Measurements from ENCODE around the gene CIDEA.

The CIDEA gene

DNA sequence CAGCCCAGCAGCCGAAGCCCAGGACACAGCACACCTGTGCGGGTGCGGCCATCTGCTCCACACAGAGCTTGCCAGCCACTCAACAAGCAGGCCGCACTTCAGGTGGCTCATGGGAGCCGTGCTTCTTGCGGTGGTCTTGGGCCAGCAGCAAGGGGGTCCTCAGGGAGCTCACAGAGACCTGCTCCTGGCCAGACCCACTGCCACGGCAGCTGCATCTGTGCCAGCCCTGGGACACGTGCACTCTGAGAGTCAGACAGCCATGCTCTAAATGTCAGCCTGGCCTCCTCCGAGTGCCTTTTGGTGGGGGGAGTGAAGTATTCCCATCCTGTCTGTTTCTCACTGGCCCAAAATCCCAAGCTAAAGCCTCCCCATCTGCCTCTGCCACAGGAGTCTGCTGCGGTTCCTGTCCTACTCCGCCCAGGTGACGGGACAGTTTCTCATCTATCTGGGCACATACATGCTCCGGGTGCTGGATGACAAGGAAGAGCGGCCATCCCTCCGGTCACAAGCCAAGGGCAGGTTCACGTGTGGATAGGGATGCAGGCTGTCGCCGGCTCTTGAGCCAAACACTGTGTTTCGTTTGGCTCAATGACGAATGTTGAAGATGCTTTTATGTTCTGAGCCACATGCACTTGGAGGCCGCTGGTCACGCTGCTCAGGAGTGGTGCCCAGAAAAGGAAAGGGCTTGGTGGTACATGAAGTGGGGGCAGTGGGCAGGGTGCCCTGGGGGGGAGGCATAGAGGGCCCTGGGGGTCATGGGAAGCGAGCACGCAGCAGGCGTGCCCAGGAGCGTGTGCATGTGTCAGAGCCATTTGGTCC is 22.8 kb downstream of the CIDEA start:
- DNase-seq: no peak

DNA sequence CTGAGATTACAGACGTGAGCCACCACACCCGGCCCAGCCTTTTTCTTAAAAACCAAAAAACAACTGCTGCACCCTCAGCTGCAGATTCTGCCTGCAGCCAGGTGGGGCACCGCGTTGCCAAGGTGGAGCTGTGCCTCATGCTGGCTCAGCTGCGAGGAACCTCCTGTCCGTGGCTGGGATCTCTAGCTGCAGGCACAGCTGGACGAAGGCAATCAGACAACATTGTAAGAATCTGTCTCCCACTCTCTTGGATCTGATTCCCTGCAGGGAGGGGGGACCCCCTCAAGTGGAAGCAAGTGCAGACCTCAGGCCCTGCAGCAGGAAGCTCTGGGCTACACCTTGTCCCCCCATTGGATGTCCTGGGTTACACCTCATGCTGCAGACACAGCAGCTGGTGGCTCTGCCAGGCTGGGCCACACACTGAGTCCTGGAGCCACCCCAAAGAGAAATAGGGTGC is 24.1 kb downstream of the CIDEA start:
- DNase-seq: peak; percentile 68

DNA sequence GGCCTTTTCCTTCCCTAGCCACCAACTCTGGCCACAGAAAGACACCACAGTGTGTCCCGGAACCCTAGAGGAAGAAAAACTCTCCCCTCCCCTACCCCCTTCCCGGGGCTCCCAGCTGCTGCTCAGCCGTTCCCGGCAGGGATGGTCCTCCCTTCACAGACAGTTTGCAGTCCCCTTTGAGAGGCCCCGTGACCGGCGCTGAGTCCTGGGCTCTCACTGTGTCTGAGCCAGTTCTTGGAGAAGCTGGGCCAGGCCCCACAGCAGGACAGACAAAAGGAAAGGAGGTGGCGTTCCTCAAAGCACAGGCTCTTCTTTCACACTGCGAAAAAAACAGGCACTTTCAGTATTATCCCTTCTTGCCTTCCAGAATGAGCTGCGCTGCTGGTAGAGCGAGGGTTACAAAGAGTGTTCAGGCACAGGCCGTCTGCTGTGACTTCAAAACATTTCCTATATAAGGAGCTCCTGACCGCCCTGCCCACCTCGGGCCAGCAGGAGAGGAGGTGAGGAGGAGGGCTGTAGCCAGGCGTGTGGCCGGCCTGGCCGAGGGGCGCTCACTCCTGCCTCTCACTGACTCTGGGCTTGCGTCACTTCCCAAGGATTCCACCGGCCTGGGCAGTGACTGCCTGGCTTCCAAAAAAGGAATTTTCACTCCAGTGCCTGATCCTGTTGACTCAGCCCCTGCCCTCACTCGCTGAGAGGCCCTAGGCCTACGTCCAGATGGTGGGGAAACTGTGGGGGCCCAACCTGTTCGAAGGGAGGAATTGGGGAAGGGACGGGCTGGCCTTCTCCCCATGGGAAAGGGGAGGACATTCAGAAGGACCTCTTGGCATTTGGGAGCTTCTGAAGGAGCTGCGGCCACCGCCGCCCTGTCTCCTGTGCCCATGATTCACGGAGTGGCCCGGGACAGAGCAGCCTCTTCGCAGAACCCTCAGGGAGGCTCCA is 24.9 kb downstream of the CIDEA start:
- DNase-seq: peak; percentile 80

DNA sequence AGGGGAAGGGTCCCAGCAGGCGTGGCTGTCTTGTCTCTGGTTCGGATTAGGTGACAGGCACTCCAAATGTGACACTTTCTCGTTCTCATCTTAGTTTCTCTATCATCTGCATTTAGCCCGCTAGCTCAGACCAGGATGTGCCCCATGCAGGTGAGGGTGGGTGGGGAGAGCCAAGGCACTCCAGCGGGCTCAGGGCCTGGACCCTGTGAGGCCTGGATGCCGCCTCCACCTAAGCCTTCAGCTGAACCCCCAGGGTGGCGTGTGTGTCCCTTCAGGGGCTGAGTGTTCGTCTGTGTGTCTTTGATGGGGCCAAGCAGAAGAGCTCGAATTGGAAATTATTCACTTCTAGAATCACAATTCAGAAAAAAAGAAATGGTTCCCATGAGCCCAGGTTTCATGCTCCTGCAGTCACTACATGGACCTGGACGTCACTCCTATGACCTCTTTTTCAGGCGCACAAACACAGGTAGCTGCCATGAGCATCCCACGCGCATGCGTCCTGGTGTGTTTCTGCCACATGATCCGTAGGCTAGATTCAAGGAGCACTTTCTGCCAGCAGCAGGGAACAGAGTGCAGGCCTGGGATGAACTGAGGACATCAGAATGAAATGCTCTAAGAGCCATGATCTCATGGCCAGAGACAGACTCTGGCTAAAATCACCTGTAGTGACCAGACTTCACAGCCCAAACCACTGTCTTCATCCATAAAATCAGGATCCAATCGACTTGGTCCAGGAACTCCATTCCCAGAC is 25.8 kb downstream of the CIDEA start:
- DNase-seq: no peak

DNA sequence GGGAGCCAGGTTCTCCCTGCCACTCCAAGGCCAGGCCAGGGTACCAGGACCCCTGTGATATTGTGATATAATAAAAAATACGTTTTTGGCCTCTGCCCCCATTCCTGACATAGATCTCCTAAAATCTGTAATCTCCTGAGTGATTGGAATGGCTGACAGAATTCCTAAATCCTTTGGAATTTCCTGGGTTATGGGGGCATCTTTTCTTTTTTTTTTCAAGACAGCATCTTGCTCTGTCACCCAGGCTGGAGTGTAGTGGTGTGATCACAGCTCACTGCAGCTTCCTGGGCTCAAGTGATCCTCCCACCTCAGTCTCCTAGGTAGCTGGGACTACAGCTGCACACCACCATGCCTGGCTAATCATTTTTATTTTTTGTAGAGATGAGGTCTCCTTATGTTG is 27.7 kb downstream of the CIDEA start:
- no peak for DNase-seq

DNA sequence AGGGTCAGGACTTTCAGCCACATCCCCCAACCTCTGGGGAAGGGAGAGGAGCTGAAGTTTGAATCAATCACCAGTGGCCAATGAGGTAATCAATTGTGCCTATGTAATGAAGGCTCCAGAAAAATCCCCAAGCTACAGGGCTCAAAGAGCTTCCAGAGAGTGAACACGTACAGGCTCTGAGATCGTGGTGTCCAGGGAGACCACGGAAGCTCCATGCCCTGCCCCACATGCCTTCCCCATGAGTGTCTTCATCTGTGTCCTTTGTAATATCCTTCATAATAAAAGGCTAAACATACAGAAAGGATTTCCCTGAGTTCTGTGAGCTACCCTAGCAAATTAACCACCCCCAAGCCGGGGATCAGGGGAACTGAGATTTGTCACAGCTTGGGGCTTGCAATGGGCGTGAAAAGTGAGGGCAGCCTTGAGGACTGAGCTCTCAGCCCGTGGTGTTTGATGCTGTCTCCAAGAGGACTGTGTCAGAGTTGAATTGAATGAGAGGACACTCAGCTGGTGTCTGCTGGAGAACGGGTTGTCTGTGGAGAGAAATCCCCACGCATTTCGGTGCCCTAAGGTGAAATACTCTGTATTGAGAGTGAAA is 28.4 kb downstream of the CIDEA start:
- DNase-seq: no peak

DNA sequence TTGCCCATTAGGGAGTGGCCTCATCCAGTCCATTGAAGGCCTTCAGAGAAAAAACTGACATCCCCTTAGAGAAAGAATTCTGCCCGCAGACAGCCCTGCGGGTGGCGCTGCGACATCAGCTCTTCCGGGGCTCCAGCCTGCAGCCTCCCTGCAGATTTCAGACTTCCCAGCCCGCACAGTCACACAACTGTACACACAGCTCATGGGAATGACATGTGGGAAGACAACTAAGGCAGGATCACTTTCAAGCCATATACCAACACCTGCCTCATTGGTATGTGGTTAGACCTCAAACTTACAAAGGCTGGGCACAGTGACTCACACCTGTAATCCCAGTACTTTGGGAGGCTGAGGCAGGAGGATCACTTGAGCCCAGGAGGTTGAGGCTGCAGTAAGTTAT is 29.1 kb downstream of the CIDEA start:
- DNase-seq: peak; percentile 78

DNA sequence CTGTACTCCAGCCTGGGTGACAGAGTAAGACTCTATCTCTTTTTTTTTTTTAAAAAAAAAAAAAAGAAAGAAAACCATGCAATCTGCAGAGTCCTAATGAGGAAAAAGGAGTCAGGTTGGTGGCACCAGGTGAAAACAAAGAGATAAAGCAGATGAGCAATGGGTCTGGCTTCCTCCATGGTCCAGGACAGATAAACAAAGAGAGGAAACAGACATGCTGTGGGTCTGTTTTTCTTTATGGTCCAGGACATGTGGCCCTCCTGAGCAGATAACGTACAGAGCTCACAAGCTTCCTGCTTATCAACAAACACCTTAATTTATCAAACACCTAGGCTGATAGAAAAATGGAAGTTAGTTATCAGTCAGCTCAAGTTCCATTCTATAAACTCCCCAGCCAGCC is 29.5 kb downstream of the CIDEA start:
- no peak for DNase-seq

DNA sequence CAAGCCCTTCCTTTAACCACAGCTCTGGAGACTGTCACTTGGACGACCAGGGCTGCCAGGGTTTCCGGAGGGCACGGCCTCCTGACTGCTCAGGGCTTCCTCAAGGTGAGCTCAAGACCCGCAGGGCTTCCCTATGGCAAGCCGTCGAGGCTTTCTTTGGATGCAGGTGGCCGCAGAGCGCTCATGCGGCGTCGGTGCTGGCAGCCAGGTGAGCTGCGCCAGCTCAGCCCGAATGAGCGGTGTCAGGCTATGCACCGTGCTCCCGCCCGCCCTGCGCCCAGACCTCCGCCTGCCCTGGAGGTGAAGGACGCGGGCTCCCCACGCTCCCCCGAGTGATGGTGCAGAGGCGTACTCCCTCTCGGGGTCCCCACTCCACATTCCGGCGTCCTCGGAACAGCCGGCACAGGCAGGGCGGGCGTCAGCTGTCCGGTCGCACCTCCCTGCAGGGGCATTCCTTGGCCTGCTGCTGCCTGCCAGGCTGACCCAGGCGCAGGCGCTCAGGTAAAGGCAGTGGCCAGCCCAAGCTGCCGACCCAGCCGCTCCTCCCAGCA is 33.0 kb downstream of the CIDEA start:
- no peak for DNase-seq

DNA sequence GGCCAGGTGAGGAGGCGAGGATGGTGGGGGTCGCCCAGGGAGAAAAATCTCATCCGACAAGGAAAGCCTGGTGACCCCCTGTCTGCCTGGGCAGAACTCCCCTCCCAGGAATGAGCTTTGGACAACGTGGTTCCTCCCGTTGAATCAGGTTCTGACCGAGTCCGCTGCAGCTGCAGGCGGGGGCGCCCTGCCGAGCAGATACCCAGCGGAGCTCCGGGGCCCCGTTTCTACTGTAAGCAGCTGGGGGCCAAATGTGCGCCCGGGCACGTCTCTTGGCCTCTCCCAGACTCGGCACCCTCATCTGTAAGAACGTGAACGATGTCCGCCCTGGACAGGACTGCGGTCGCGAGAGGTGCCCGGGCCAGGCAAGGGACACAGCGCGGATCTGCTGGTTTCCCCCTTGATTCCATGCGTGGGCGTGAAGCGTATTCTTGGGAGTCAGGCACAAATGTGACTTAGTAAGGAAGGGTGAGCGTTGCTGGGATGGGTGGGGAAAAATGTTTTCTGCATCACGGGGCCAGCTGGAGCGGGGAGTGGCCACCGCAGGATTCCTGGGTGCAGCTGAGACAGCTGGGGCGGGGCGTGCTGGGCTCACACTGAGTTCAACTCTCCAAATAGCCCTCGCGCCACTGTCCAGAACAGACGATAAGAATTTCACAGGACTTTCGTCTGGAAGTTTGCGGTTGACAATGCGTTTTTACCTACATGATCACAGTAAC is 33.7 kb downstream of the CIDEA start:
- DNase-seq: peak; percentile 67

DNA sequence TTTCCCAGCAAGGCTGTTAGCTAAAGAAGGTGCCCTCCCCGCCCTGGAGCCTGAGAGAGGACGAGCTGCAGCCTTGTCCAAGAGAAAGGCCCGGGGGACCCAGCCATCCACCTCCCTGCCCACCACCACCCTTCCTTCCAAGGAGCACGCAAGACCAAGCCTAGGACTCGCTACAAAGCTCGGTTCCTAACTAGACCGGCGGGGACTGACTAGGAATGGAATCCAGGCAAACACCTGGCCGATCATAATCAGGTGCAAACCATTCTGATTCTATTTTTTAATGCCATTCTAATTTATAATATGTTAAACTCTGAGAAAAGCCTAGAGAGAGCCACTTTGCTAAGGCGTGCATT is 34.2 kb downstream of the CIDEA start:
- no peak for DNase-seq

DNA sequence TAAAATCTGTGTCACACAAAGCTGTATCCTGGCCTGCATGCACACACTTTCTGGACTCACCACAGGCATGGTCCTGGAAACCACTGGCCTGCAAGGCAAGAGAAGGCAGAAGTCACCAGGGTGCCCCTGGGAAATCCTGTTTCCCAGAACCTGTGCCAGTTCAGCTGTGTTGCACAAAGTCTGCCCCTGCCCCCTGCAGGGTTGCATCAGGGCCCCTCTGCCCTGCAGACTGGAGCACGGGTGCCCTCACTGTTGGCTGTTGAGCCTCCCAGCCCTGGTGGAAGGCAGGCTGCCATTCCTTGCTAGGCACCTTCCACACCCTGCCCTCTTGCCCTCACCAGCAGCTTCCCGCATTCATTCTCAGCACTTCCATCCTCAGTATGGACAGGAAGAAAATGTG is 35.9 kb downstream of the CIDEA start:
- DNase-seq: no peak

DNA sequence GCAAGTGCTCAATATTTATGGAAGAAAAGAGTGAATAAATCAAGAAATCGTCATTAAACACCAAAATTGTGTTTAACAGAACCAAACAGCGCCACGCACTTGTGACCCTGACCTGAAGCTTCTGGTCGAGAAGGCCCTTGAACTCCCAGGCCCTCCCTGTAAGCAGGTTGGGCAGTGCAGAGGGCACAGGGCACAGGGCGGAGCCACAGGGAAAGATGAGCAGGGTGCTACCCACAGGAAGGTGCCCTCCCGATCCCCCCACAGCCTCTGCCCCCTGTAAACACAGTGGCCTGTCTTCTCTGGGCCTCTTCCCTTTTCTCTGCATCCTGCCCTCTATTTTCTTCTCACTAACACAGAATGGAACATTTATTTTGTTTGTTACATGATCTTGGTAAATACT is 37.0 kb downstream of the CIDEA start:
- no peak for DNase-seq

DNA sequence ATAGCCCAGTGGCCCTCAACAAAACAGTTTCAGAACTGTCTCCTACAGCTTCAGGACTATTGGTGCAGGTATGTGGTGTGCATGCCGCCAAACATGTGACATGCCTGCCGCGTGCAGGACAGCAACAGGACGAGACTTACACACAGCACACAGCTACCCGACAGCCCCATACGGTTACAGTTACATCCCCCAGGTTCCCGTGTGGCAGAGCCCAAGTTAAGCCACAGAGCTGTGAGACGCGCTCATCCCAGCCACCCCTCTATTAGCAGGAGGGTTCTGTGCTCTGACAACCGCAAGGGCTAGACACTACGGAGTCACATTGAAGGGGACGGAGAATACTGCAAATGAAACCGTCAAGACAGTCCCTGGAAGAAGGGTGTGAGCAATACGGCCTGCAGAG is 37.5 kb downstream of the CIDEA start:
- no peak for DNase-seq

DNA sequence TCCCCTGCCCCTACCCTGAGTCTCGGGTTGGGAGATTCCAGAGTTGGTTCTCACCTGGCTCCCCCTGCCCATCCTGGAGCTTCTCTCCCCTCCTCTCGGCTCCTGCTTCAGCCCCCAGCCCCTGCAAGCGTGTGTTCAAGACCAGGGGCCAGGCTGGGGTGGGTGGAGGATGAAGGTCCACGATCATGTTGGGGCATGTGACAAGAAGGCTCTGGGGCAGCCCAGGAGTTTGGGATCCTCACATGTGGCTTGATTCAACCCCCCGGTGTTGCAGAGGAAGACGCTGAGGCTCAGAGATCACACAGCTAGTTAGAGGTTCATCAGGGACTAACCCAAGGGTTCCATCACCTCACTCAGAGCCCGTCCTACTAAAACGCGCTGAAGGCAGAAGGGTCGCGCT is 39.7 kb downstream of the CIDEA start:
- no peak for DNase-seq

DNA sequence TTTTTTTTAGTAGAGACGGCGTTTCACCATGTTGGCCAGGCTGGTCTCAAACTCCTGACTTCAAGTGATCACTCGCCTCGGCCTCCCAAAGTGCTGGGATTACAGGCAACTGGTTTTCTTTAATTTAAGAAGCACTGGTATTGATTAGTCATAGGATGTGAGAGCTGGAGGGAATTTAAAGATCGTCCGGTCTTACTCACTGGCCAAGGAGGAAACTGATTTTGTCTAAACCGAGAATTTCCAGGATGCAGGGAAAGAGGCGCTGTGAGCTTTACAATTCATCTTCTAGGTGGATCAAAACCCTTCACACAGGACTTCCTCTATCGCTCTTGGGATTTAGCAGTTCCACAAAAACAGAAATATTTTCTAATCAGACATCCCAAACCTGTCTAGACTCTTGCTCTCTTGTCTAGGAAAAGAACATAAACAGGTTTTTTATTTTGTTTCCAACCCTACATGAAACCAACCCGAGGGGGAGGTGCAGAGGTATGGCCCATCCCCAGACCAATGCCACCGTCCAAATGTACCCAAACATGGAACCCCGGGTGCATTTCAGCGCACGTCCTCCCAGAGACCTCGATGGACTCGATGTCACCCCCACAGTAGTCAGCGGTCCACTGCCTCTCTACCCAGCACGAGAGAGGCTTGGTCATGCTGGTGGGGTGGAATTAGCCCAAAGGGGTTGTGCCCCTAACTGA is 41.4 kb downstream of the CIDEA start:
- DNase-seq: no peak

DNA sequence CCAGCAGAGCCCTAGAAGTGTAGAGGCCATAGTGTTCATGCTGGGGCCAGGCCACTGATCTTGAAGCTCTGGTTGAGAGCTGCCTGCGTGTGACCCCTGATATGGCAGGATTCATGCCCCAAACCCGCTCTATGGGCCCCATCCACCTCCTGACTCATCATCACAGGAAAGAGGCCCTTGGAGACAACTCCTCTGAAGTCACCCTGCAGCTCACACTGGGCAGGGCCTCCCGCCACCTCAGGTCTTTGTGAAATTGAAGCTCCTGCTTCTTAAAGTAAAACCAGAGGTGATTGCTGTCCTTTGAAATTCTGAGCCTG is 41.9 kb downstream of the CIDEA start:
- DNase-seq: no peak

DNA sequence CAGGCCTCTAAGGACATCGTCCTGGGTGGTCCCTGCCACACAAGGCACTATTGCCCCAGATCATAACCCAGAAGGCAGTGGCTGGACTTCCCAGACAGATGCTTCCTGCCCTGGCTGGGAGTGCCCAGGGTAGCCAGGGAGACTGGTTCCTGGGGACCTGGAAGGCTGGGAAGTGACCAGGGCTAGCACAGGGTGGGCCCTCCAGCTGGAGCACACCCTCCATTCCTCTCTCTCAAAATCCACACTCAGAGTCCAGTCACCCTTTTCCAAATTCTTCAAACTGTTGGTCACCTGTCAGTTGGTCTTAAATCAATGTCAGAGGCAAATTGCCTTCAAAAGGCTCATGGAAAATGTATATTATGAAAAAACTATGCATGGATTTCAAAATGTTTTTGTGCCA is 42.3 kb downstream of the CIDEA start:
- DNase-seq: no peak

DNA sequence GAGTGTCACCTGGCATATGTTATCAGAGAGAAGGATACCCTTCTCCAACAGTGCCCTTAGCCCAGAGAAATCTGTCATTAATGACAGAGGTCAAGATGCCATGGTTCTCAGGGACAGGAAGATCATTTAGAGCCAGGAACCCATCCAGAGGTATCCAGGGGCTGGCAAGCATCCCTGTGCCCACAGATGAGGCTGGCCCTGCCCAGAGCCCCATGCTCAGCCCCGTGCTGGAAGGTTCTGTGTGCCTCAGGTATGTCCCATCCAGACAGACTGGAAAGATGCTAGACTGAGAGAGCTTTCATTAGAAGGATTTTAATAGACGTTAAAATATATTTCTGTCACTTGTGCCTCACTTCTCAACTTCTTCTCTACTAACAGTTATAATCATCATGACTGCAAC is 45.7 kb downstream of the CIDEA start:
- no peak for DNase-seq

DNA sequence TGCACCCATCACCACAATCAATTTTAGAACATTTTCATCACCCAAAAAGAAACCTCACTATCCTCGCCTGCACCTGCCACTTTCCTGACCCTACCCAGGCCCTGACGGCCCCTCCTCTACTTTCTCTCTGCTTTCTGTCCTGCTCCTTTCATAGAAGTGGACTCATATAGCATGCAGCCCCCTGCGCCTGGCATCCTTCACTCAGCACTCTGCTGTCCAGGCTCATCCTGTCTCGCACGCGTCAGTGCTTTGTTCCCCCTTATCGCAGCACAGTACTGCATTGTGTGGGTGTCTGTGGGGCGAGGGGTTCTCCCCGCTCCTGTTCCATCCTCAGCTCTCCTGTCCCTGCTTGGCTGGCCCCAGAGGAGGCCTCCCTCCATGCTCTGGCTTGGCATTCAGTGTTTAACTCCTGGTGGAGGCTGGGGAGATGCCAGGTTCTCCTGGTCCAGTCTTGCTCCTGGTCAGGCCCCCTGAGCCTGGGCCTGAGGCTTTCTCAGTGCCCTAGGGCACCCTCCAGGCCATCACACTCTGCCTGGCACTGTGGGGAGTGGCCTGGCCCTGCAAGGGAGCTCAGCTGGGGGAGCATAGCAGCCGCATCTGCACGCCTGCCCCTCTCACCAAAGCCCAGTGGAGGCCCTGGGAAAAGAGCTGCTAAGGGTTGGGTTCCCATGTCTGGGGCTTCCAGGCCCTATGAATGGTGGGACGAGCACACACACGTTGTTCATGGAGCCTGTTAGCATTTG is 47.3 kb downstream of the CIDEA start:
- DNase-seq: no peak

Measured in 8988T (cell line).